Osteocyte (in vitro differentiated cells): ENCODE measurements around the gene BDKRB1. TPM values are rescaled to one million over a fixed set of nuclear protein-coding genes. Genes with fewer than 3 reads are reported as not detected.

Experiments used
- DNase-seq: peaks from one replicate; pipeline ENCODE4 v3.0.0; 2021; ENCODE audit warnings: mixed read lengths; ENCODE audit not compliant: unreplicated experiment; ENCODE audit errors: extremely low spot score
- H3K27ac Mint-ChIP-seq: one replicate; pipeline ENCODE4 v1.8.0; 2021; ENCODE audit warnings: mild to moderate bottlenecking, mixed read lengths; ENCODE audit not compliant: unreplicated experiment
- H3K27me3 Mint-ChIP-seq: one replicate; pipeline ENCODE4 v1.8.0; 2021; ENCODE audit warnings: mixed read lengths; ENCODE audit not compliant: unreplicated experiment
- H3K36me3 Mint-ChIP-seq: one replicate; pipeline ENCODE4 v1.8.0; 2021; ENCODE audit warnings: mixed read lengths; ENCODE audit not compliant: unreplicated experiment
- H3K4me1 Mint-ChIP-seq: one replicate; pipeline ENCODE4 v1.8.0; 2021; ENCODE audit warnings: mixed read lengths; ENCODE audit not compliant: unreplicated experiment
- H3K4me3 Mint-ChIP-seq: one replicate; pipeline ENCODE4 v1.8.0; 2021; ENCODE audit warnings: mild to moderate bottlenecking, moderate library complexity, mixed read lengths; ENCODE audit not compliant: unreplicated experiment
- H3K9me3 Mint-ChIP-seq: one replicate; pipeline ENCODE4 v1.8.0; 2021; ENCODE audit warnings: mixed read lengths; ENCODE audit not compliant: unreplicated experiment
- CTCF ChIP-seq: fragments of 200-600 bp; sonication (generic); IDR thresholded peaks from 2 replicates; pipeline ENCODE4 v1.5.0; 2021; ENCODE audit warnings: antibody characterized with exemption, mild to moderate bottlenecking, moderate library complexity
- total RNA-seq: library from RNA; stranded (reverse); gene quantifications from 2 replicates; pipeline ENCODE4 v1.2.1, GENCODE V29; 2021

The BDKRB1 gene
- total RNA-seq, 1 donor from 2014 or later: not detected

GRCh38 chr14:96284430-96284829 is 28.4 kb downstream of the BDKRB1 start:
- Mint-ChIP-seq H3K4me3 (no peak overlapping the region), H3K27me3 (no peaks in the 10 kb centered on the region), H3K9me3 (no peaks in the 10 kb centered on the region), H3K36me3 (peaks cover 28% of the 10 kb centered on the region), H3K4me1 (peaks cover 31% of the 10 kb centered on the region), H3K27ac (no peak overlapping the region)
- TF ChIP-seq CTCF: no peak
- no peak for DNase-seq

GRCh38 chr14:96285667-96286066 is 29.7 kb downstream of the BDKRB1 start:
- no peak overlapping the region for H3K27ac Mint-ChIP-seq
- H3K4me1 Mint-ChIP-seq: peaks cover 22% of the 10 kb centered on the region
- no peak for TF ChIP-seq CTCF
- H3K36me3 Mint-ChIP-seq: peaks cover 38% of the 10 kb centered on the region
- H3K4me3 Mint-ChIP-seq: no peak overlapping the region
- no peaks in the 10 kb centered on the region for H3K27me3 Mint-ChIP-seq
- H3K9me3 Mint-ChIP-seq: no peaks in the 10 kb centered on the region
- no peak for DNase-seq

- DNase-seq: no peak
- H3K9me3 Mint-ChIP-seq: no peaks in the 10 kb centered on the region
- no peak for TF ChIP-seq CTCF
- peaks cover 20% of the 10 kb centered on the region for H3K4me1 Mint-ChIP-seq
- no peak overlapping the region for H3K27ac Mint-ChIP-seq
- peaks cover 41% of the 10 kb centered on the region for H3K36me3 Mint-ChIP-seq
- H3K4me3 Mint-ChIP-seq: no peak overlapping the region
- H3K27me3 Mint-ChIP-seq: no peaks in the 10 kb centered on the region
Observed at GRCh38 chr14:96286251-96286650, 30.2 kb downstream of the BDKRB1 start.

GRCh38 chr14:96287856-96288255 is 31.8 kb downstream of the BDKRB1 start:
- no peaks in the 10 kb centered on the region for H3K27me3 Mint-ChIP-seq
- no peak for DNase-seq
- H3K27ac Mint-ChIP-seq: no peak overlapping the region
- H3K4me1 Mint-ChIP-seq: peaks cover 5% of the 10 kb centered on the region
- H3K36me3 Mint-ChIP-seq: peaks cover 43% of the 10 kb centered on the region
- H3K9me3 Mint-ChIP-seq: no peaks in the 10 kb centered on the region
- H3K4me3 Mint-ChIP-seq: no peak overlapping the region
- no peak for TF ChIP-seq CTCF

GRCh38 chr14:96294246-96294645 is 38.2 kb downstream of the BDKRB1 start:
- no peak for TF ChIP-seq CTCF
- Mint-ChIP-seq H3K27ac (no peak overlapping the region), H3K9me3 (no peaks in the 10 kb centered on the region), H3K4me1 (no peaks in the 10 kb centered on the region), H3K4me3 (no peak overlapping the region), H3K27me3 (no peaks in the 10 kb centered on the region), H3K36me3 (peaks cover 35% of the 10 kb centered on the region)
- no peak for DNase-seq
